ENCODE data around the gene RPS18.
A peak's percentile ranks its signal among the peaks of the same experiment; 100 is the strongest.
"Not testable (repeated sequence)": the region's sequence is repeated elsewhere in the genome, so short reads cannot be mapped to it uniquely, and the experiment has no call there.

RPS18 gene

GRCh38 chr6:33273129-33273923 is 1.5 kb downstream of the RPS18 start:
- no peak for DNase-seq

GRCh38 chr6:33273924-33274902 is 2.3 kb downstream of the RPS18 start:
- no peak for DNase-seq

GRCh38 chr6:33275795-33276580 is 4.1 kb downstream of the RPS18 start:
- DNase-seq, result not testable (repeated sequence)

GRCh38 chr6:33276581-33276863 is 4.6 kb downstream of the RPS18 start:
- no peak for DNase-seq

GRCh38 chr6:33276864-33277662 is 5.2 kb downstream of the RPS18 start, which contains the start of gene B3GALT4:
TSS of gene B3GALT4 (plus strand) at chr6:33277123. CDS start at chr6:33277420, 297 bp downstream.
- DNase-seq, result peak; percentile 59

- no peak for DNase-seq
Measured at GRCh38 chr6:33277663-33278391, 6.0 kb downstream of the RPS18 start.

GRCh38 chr6:33278392-33278741 is 6.5 kb downstream of the RPS18 start:
- DNase-seq, result no peak

- DNase-seq, result no peak
Measured at GRCh38 chr6:33278810-33279209, 6.9 kb downstream of the RPS18 start.

GRCh38 chr6:33279257-33279695 is 7.4 kb downstream of the RPS18 start:
- DNase-seq, result no peak

GRCh38 chr6:33279971-33280511 is 8.2 kb downstream of the RPS18 start:
- DNase-seq, result no peak

- no peak for DNase-seq
Measured at GRCh38 chr6:33280539-33280938, 8.7 kb downstream of the RPS18 start.

- DNase-seq, result not testable (repeated sequence)
Measured at GRCh38 chr6:33285214-33285613, 13.3 kb downstream of the RPS18 start.

- DNase-seq, result no peak
Measured at GRCh38 chr6:33286946-33287914, 15.4 kb downstream of the RPS18 start.

GRCh38 chr6:33288141-33288920 is 16.5 kb downstream of the RPS18 start:
- DNase-seq, result no peak

- peak; percentile 80 for DNase-seq
Measured at GRCh38 chr6:33288921-33289783, 17.3 kb downstream of the RPS18 start, which contains the start of the genes PFDN6 and WDR46. TSS of gene PFDN6 (plus strand) at chr6:33289601. CDS start at chr6:33289857, 256 bp downstream. TSS of gene WDR46 (minus strand) at chr6:33289239. CDS start at chr6:33289170, 69 bp downstream.

GRCh38 chr6:33289784-33290315 is 18.0 kb downstream of the RPS18 start:
- DNase-seq, result no peak

GRCh38 chr6:33290459-33290858 is 18.6 kb downstream of the RPS18 start:
- no peak for DNase-seq
